OCI-LY1 (cell line): ENCODE measurements around the gene NRSN1.

Experiments used
- H2AFZ ChIP-seq: fragments of 200-600 bp; sonication (generic), shearing (Covaris generic); 2 replicates; pipeline ENCODE4 v1.6.0; 2014; ENCODE audit warnings: antibody characterized with exemption, mild to moderate bottlenecking, low read length
- H3F3A ChIP-seq: fragments of 200-600 bp; sonication (generic), shearing (Covaris generic); 2 replicates; pipeline ENCODE4 v1.6.0; 2014; ENCODE audit warnings: mild to moderate bottlenecking, antibody characterized with exemption, low read length, moderate library complexity; ENCODE audit not compliant: insufficient read depth
- H3K27ac ChIP-seq: fragments of 200-600 bp; sonication (generic); 2 replicates; pipeline ENCODE4 v1.5.1; 2014; ENCODE audit warnings: low read length, mixed run types, mild to moderate bottlenecking, low read depth; ENCODE audit not compliant: poor library complexity, severe bottlenecking
- H3K27me3 ChIP-seq: fragments of 200-600 bp; sonication (generic); 2 replicates; pipeline ENCODE4 v1.6.0; 2014; ENCODE audit warnings: antibody characterized with exemption, mild to moderate bottlenecking, low read length, moderate library complexity; ENCODE audit not compliant: insufficient read depth
- H3K36me3 ChIP-seq: fragments of 200-600 bp; sonication (generic); 2 replicates; pipeline ENCODE4 v1.6.1; 2014; ENCODE audit warnings: mild to moderate bottlenecking, antibody characterized with exemption, low read length, moderate library complexity, mixed read lengths; ENCODE audit not compliant: insufficient read depth
- H3K4me1 ChIP-seq: fragments of 200-600 bp; sonication (generic); 2 replicates; pipeline ENCODE4 v1.5.1; 2014; ENCODE audit warnings: mild to moderate bottlenecking, low read length, moderate library complexity; ENCODE audit not compliant: insufficient read depth, severe bottlenecking
- H3K4me2 ChIP-seq: fragments of 200-600 bp; sonication (generic), shearing (Covaris generic); 2 replicates; pipeline ENCODE4 v1.6.1; 2014; ENCODE audit warnings: low read length
- H3K4me3 ChIP-seq: fragments of 200-600 bp; sonication (generic); 2 replicates; pipeline ENCODE4 v1.5.1; 2014; ENCODE audit warnings: low read length, low read depth, mild to moderate bottlenecking, mixed read lengths; ENCODE audit not compliant: poor library complexity, severe bottlenecking
- H3K79me2 ChIP-seq: fragments of 200-600 bp; shearing (Covaris generic); 2 replicates; pipeline ENCODE4 v1.6.1; 2016; ENCODE audit warnings: mixed run types, low read length, mixed read lengths; ENCODE audit not compliant: insufficient read depth
- H3K9ac ChIP-seq: fragments of 200-600 bp; sonication (generic), shearing (Covaris generic); 2 replicates; pipeline ENCODE4 v1.6.1; 2014; ENCODE audit warnings: mild to moderate bottlenecking, low read length, mixed read lengths
- H3K9me2 ChIP-seq: fragments of 200-600 bp; sonication (generic), shearing (Covaris generic); 2 replicates; pipeline ENCODE4 v1.6.1; 2014; ENCODE audit warnings: low read depth, mild to moderate bottlenecking, low read length, mixed read lengths
- H3K9me3 ChIP-seq: fragments of 200-600 bp; shearing (Covaris generic); 2 replicates; pipeline ENCODE4 v1.6.1; 2014; ENCODE audit warnings: low read length, mixed read lengths
- H4K20me1 ChIP-seq: fragments of 200-600 bp; sonication (generic), shearing (Covaris generic); 2 replicates; pipeline ENCODE4 v1.6.0; 2016; ENCODE audit warnings: mild to moderate bottlenecking, low read length; ENCODE audit not compliant: insufficient read depth
- EZH2 ChIP-seq: fragments of 200-600 bp; sonication (generic), shearing (Covaris generic); IDR thresholded peaks from 2 replicates; pipeline ENCODE4 v1.8.0; 2017; ENCODE audit warnings: borderline replicate concordance, mixed run types, mild to moderate bottlenecking, antibody characterized with exemption, low read length, moderate library complexity, mixed read lengths
- TF ChIP-seq, protein P1 (sequence below): fragments of 200-600 bp; sonication (generic), shearing (Covaris generic); IDR thresholded peaks from 2 replicates; pipeline ENCODE4 v1.5.1; 2017; ENCODE audit warnings: mild to moderate bottlenecking, antibody characterized with exemption, low read length, moderate library complexity, mixed read lengths

The NRSN1 gene

DNA sequence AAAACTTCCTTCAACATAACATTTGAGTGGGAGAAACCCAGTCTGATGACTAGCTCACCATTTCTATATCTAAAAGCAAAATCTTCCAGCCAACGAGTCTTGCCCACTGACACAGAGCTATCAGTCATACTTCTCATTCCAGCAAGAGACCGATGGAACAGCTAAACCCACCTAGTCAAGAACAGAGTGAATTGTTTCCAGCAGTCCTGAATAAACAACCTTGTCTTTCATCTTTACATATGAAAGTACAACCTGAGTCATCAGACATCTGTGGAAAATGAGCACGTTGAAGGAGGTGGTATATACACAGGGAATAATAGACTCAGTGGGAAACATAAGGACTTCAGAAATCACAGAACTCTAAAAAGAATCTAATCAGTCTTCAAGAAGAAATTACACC is 23.8 kb downstream of the NRSN1 start:
- Histone ChIP-seq H3K79me2 (no peaks in the 10 kb centered on the region), H3K9ac (no peak overlapping the region), H3K27me3 (no peaks in the 10 kb centered on the region), H3F3A (no peaks in the 10 kb centered on the region), H3K4me3 (no peak overlapping the region), H3K9me3 (no peaks in the 10 kb centered on the region), H2AFZ (no peak overlapping the region), H4K20me1 (no peaks in the 10 kb centered on the region), H3K4me2 (no peak overlapping the region), H3K9me2 (no peaks in the 10 kb centered on the region), H3K36me3 (no peaks in the 10 kb centered on the region), H3K4me1 (no peaks in the 10 kb centered on the region), H3K27ac (no peak overlapping the region)
- no peak for TF ChIP-seq EZH2
- TF ChIP-seq, protein P1, sequence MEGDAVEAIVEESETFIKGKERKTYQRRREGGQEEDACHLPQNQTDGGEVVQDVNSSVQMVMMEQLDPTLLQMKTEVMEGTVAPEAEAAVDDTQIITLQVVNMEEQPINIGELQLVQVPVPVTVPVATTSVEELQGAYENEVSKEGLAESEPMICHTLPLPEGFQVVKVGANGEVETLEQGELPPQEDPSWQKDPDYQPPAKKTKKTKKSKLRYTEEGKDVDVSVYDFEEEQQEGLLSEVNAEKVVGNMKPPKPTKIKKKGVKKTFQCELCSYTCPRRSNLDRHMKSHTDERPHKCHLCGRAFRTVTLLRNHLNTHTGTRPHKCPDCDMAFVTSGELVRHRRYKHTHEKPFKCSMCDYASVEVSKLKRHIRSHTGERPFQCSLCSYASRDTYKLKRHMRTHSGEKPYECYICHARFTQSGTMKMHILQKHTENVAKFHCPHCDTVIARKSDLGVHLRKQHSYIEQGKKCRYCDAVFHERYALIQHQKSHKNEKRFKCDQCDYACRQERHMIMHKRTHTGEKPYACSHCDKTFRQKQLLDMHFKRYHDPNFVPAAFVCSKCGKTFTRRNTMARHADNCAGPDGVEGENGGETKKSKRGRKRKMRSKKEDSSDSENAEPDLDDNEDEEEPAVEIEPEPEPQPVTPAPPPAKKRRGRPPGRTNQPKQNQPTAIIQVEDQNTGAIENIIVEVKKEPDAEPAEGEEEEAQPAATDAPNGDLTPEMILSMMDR = no peak

DNA sequence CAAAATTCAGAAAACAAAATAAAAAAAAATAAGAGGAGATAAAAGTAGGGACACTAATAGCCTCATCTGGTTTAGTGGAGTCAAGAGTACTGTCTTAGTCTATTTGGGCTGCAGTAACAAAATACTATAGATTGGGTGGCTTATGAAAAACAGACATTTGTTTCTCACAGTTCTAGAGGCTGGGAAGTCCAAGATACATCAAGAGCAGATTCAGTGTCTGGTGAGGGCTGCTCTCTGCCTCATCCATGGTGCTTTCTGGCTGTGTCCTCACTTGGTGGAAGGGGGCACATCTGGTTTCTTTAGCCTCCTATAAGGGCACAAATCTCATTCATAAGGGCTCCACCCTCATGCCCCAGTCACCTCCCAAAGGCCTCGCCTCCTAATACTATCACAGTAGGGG is 26.0 kb downstream of the NRSN1 start:
- Histone ChIP-seq H3K9ac (no peak overlapping the region), H3K9me2 (no peaks in the 10 kb centered on the region), H3K4me1 (no peaks in the 10 kb centered on the region), H3K27ac (no peak overlapping the region), H4K20me1 (no peaks in the 10 kb centered on the region), H3K79me2 (no peaks in the 10 kb centered on the region), H3K9me3 (no peaks in the 10 kb centered on the region), H2AFZ (no peak overlapping the region), H3K4me3 (no peak overlapping the region), H3K27me3 (no peaks in the 10 kb centered on the region), H3F3A (no peaks in the 10 kb centered on the region), H3K36me3 (no peaks in the 10 kb centered on the region), H3K4me2 (no peak overlapping the region)
- TF ChIP-seq, protein P1 = no peak
- TF ChIP-seq EZH2 = no peak

DNA sequence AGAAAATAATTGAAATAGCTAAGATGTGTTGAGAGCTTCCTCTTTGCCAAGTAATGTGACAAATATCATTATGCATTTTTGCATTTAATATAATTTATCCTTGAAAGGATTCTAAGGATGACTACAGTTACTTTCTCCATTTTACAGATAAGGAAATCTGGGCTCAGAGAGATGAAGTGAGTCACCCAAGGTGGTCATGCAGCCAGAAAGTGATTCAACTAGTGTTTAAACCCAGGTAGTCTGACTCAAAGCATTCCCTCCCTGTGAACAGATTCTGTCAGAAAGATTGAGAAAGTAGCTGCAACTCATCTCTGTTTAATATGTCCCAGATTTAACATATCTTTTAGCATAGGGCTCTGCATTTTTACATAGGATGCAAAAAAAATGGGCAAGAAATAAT is 28.1 kb downstream of the NRSN1 start:
- no peak for TF ChIP-seq EZH2
- TF ChIP-seq, protein P1 = no peak
- H4K20me1 ChIP-seq = no peaks in the 10 kb centered on the region
- H3K27me3 ChIP-seq = no peaks in the 10 kb centered on the region
- no peaks in the 10 kb centered on the region for H3K4me1 ChIP-seq
- no peaks in the 10 kb centered on the region for H3K36me3 ChIP-seq
- no peaks in the 10 kb centered on the region for H3K9me2 ChIP-seq
- no peak overlapping the region for H3K27ac ChIP-seq
- no peaks in the 10 kb centered on the region for H3F3A ChIP-seq
- H3K4me3 ChIP-seq = no peak overlapping the region
- no peaks in the 10 kb centered on the region for H3K79me2 ChIP-seq
- no peaks in the 10 kb centered on the region for H3K9me3 ChIP-seq
- H3K9ac ChIP-seq = no peak overlapping the region
- H3K4me2 ChIP-seq = no peak overlapping the region
- H2AFZ ChIP-seq = no peak overlapping the region
